Karpas-422 (cell line): ENCODE measurements around the gene SNAPC4. TPM values are rescaled to one million over a fixed set of nuclear protein-coding genes. Genes with fewer than 3 reads are reported as not detected.

Experiments used
- DNase-seq: peaks from one replicate; pipeline ENCODE4 v3.0.0-alpha.2; 2015
- H2AFZ ChIP-seq: fragments of 200-600 bp; sonication (generic); 2 replicates; pipeline ENCODE4 v1.6.1; 2014; ENCODE audit warnings: antibody characterized with exemption, low read length, mixed read lengths
- H3K27ac ChIP-seq: fragments of 200-600 bp; sonication (generic); 2 replicates; pipeline ENCODE4 v1.5.1; 2014; ENCODE audit warnings: mild to moderate bottlenecking, low read length, moderate library complexity
- H3K27me3 ChIP-seq: fragments of 200-600 bp; sonication (generic); 2 replicates; pipeline ENCODE4 v1.6.1; 2014; ENCODE audit warnings: low read length, mixed read lengths
- H3K36me3 ChIP-seq: fragments of 200-600 bp; sonication (generic); 2 replicates; pipeline ENCODE4 v1.6.1; 2014; ENCODE audit warnings: low read length, mixed read lengths; ENCODE audit not compliant: insufficient read depth
- H3K4me1 ChIP-seq: fragments of 200-600 bp; sonication (generic); 2 replicates; pipeline ENCODE4 v1.6.1; 2014; ENCODE audit warnings: mild to moderate bottlenecking, low read length, mixed read lengths
- H3K4me2 ChIP-seq: fragments of 200-600 bp; sonication (generic); 2 replicates; pipeline ENCODE4 v1.6.1; 2014; ENCODE audit warnings: low read length, low read depth, mild to moderate bottlenecking; ENCODE audit not compliant: poor library complexity, severe bottlenecking
- H3K4me3 ChIP-seq: fragments of 200-600 bp; sonication (generic); 2 replicates; pipeline ENCODE4 v1.5.1; 2014; ENCODE audit warnings: mild to moderate bottlenecking, antibody characterized with exemption, low read length, mixed read lengths
- H3K79me2 ChIP-seq: fragments of 200-600 bp; sonication (generic); 2 replicates; pipeline ENCODE4 v1.6.1; 2014; ENCODE audit warnings: mild to moderate bottlenecking, low read length, mixed read lengths
- H3K9ac ChIP-seq: fragments of 200-600 bp; sonication (generic); 2 replicates; pipeline ENCODE4 v1.6.0; 2014; ENCODE audit warnings: low read length
- H3K9me2 ChIP-seq: fragments of 200-600 bp; sonication (generic), shearing (Covaris generic); replicated peaks from 2 replicates; pipeline ENCODE4 v1.6.0; 2014; ENCODE audit warnings: mild to moderate bottlenecking, low read length, moderate library complexity; ENCODE audit not compliant: insufficient read depth
- H3K9me3 ChIP-seq: fragments of 300-700, 200-600 bp; sonication (generic); 2 replicates; pipeline ENCODE4 v1.6.1; 2014; ENCODE audit warnings: low read length, mixed read lengths
- H4K20me1 ChIP-seq: fragments of 200-600 bp; sonication (generic); 2 replicates; pipeline ENCODE4 v1.6.1; 2014; ENCODE audit warnings: mild to moderate bottlenecking, antibody characterized with exemption, low read length, low read depth; ENCODE audit not compliant: insufficient read depth
- total RNA-seq: library from RNA; depleted of rRNA; stranded (reverse); fragments of >200 nt; shearing (Covaris generic); gene quantifications from 2 replicates; pipeline ENCODE4 v1.2.3, GENCODE V29; 2014; ENCODE audit warnings: low replicate concordance

Gene SNAPC4
- total RNA-seq, 1 experiment from 2014 or later: 3.7 TPM

DNA sequence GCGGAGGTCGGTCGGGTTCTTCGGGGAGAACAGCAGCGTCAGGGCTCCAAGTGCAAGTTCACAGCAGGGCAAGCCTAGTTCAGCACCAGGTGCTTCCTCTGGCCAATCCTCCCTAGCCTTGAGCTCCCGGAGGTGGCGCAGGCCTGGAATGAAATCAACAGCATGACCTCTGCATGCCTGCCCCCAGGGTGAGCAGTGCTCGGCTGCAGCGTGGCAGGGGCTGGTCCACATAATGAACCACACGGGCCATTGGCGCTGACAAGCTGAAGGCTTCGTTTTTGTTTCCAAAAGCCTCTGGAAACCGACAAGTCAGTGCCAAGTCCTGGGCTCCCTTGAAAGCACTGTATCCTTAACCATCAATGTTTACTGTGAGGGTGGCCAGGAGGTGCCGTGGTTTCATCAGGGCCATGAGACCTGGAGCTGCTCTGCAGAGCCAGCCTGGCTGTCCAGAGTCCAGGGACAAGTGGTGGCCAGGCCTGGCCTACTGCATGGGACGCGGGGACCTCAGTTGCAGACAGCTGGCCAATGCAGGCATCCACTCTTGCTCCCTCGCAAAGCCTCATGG lies 41.8 kb upstream of the SNAPC4 start:
- Histone ChIP-seq H3K4me2 (no peak overlapping the region), H3K27me3 (no peaks in the 10 kb centered on the region), H4K20me1 (peaks cover 22% of the 10 kb centered on the region), H3K27ac (no peak overlapping the region), H3K79me2 (peaks cover 25% of the 10 kb centered on the region), H3K36me3 (no peaks in the 10 kb centered on the region), H3K4me1 (peaks cover 27% of the 10 kb centered on the region), H3K4me3 (no peak overlapping the region), H3K9me3 (no peaks in the 10 kb centered on the region), H2AFZ (no peak overlapping the region), H3K9me2 (no peaks in the 10 kb centered on the region), H3K9ac (no peak overlapping the region)
- DNase-seq: no peak

DNA sequence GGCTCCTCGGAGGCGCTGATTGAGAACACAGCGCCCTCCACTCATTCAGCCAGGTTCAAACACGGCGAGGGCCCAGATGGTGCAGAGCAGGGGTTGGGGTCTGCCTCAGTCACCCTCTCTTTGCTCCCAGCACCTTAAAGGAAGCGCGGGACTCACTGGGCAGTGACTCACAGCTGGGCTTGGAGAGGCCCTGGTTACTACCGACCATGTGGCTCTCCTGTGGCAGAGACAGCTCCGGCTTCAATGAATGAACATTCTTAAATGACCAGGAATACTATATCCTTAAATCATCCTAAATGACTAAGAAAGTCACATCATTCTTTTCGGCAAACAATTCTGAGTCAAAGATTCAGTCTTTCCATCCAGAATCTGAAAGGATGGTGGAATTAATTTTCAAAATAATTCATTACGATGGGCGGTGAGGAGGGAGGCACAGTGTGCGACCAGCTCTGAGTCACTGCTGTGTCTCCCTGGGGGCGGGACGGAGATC lies 41.3 kb upstream of the SNAPC4 start:
- H3K4me1 ChIP-seq: peaks cover 24% of the 10 kb centered on the region
- H3K4me2 ChIP-seq: no peak overlapping the region
- no peaks in the 10 kb centered on the region for H3K9me3 ChIP-seq
- DNase-seq: no peak
- no peaks in the 10 kb centered on the region for H3K27me3 ChIP-seq
- no peak overlapping the region for H3K4me3 ChIP-seq
- no peak overlapping the region for H3K27ac ChIP-seq
- no peaks in the 10 kb centered on the region for H3K9me2 ChIP-seq
- H3K9ac ChIP-seq: no peak overlapping the region
- H3K36me3 ChIP-seq: no peaks in the 10 kb centered on the region
- no peak overlapping the region for H2AFZ ChIP-seq
- peaks cover 26% of the 10 kb centered on the region for H4K20me1 ChIP-seq
- peaks cover 30% of the 10 kb centered on the region for H3K79me2 ChIP-seq

DNA sequence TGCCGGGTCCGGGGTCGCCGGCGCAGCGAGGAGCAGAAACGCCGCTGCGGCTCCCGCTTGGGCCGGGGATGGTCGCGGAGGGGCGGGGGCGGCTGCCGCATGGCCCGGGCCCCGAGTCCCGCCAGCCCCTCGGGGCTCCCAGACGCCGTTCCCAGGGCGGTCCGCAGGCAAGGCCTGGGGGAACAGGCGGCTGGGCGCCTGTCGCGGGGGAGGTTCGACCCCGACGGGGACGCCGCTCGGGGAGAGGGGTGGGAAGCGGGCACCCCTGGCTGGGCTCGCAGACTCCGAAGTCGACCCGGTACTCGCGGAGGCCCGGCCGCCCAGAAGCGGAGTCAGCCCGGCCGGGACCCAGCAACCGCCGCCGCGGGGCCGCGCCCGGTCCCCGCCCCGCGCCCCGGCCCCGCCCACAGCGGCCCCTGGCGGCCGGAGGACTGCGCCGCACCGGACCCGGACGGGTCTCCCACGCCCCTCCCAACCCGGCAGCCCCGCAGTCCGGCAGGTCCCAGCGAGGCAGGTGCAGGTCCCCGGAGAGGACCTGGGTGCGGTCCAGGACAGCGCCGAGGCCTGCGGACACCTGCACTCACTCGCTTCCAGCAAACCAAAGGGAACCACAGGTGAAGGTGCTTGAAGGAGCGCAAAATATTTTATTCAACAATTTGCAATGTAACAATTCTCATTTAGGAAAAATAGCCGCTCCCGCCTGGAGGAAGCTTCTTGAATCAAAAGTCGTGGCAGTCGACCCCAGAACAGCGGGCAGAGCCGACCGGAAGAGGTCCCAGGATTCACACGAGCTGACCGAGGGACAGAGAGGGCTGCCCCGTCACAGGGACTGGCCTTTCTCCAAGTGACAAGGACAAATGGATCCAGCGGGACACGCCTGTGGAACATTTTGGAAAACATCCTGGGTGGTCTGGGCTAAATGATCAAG lies 39.8 kb upstream of the SNAPC4 start, which contains the start of gene INPP5E:
TSS of gene INPP5E (minus strand) at position 365 of the 928 bp plus-strand sequence. CDS start 426 bp downstream, outside the sequence.
- Histone ChIP-seq H3K4me1 (peaks cover 24% of the 10 kb centered on the region), H3K9ac (peak within 1 kb of the TSS; percentile 87), H3K9me3 (no peaks in the 10 kb centered on the region), H4K20me1 (peaks cover 26% of the 10 kb centered on the region), H3K4me2 (peak within 1 kb of the TSS; percentile 82), H3K79me2 (peaks cover 44% of the 10 kb centered on the region), H3K27me3 (no peaks in the 10 kb centered on the region), H3K36me3 (no peaks in the 10 kb centered on the region), H3K27ac (peak within 1 kb of the TSS; percentile 44; the same call in 1 of the 2 replicates), H2AFZ (0 out of 2 replicates have a peak within 1 kb of the TSS, but pooled peaks have one; percentile 43), H3K9me2 (no peaks in the 10 kb centered on the region), H3K4me3 (peak within 1 kb of the TSS; percentile 80)
- DNase-seq: peak; percentile 92

DNA sequence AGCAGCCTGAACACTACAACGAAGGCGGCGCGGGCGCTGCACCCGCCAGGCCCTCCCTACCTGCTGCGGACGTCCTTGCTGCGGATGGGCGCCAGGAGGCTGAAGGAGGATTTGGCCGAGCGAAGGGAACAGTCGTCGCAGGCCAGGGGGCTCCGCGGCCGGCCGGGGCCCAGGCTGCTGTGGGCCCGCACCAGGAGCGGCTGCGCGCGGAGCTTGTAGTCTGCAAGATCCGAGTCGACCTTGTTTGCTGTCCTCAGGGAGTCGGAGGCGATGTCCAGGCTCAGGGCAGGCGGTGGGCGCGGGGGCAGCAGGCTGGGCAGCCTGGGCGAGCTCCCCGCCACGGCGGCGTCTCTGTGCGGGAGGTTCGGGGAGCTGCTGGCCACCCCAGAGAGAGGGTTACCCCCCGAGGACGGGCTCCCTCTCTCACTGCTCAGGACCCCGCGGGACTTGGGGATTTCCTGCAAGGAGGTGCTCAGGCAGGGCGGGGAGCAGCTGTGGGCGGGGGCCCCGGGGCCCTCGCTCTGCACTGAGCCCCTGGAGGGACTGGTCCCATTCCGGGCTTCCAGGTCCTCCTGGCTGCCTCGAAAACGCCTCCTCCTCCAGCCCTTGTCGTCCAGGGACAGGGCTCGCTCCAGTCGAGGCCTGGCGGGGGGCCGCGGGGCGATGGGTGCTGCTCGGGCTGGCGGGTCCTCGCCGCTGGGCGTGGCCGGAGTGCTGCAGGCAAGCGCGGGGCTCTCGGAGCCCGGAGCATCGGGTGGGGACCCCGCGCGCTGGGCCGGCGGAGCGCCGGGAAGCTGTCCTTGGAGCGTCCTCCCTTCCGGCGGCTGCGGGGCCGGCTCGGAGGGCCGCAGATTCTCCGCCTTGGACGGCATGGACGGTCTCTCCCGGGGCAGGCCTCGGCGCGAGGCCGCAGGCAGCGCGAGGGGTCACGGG lies 38.8 kb upstream of the SNAPC4 start:
- H3K27me3 ChIP-seq: no peaks in the 10 kb centered on the region
- H3K79me2 ChIP-seq: peaks cover 46% of the 10 kb centered on the region
- peak overlapping the region; percentile 82 for H3K4me2 ChIP-seq
- H3K9me2 ChIP-seq: no peaks in the 10 kb centered on the region
- peaks cover 24% of the 10 kb centered on the region for H3K4me1 ChIP-seq
- peak overlapping the region; percentile 87 for H3K9ac ChIP-seq
- H3K36me3 ChIP-seq: no peaks in the 10 kb centered on the region
- peak overlapping the region; percentile 80 for H3K4me3 ChIP-seq
- H3K9me3 ChIP-seq: no peaks in the 10 kb centered on the region
- H2AFZ ChIP-seq: 0 out of 2 replicates have a peak overlapping the region, but pooled peaks have one; percentile 43
- peaks cover 26% of the 10 kb centered on the region for H4K20me1 ChIP-seq
- H3K27ac ChIP-seq: peak overlapping the region; percentile 44; the same call in 1 of the 2 replicates
- peak; percentile 82 for DNase-seq

DNA sequence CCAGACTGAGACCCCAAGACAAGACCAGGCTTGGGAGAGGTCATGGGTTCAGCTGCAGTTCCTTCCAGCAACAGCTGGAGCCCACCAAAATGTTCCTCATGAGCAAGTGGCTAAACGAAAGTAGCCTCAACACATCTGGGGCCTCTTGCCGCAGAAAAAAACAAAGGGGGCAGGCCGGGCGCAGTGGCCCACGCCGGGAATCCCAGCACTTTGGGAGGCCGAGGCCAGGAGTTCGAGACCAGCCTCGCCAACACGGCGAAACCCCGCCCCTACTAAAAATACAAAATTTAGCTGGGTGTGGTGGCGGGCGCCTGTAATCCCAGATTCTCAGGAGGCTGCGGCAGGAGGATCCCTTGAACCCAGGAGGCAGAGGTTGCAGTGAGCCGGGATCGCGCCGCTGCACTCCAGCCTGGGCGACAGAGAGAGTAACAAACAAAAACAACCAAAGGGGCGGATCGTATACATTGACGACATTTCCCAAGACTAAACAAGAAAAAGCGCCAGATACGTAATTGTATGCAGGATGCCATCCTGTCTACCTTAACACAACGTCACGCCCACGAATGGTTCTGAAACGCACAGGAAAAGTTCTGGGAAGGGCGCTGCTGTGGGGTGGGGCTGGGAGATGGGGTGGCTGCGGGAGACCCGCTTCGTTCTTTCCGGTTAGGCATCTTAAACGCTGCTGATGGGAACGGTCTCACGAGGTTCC lies 38.0 kb upstream of the SNAPC4 start:
- H3K27ac ChIP-seq: 0 out of 2 replicates have a peak overlapping the region, but pooled peaks have one; percentile 44
- H3K27me3 ChIP-seq: no peaks in the 10 kb centered on the region
- peak overlapping the region; percentile 87 for H3K9ac ChIP-seq
- no peaks in the 10 kb centered on the region for H3K9me3 ChIP-seq
- peaks cover 26% of the 10 kb centered on the region for H4K20me1 ChIP-seq
- no peaks in the 10 kb centered on the region for H3K36me3 ChIP-seq
- no peaks in the 10 kb centered on the region for H3K9me2 ChIP-seq
- H3K4me3 ChIP-seq: peak overlapping the region; percentile 80
- H2AFZ ChIP-seq: no peak overlapping the region
- peaks cover 46% of the 10 kb centered on the region for H3K79me2 ChIP-seq
- peak overlapping the region; percentile 82 for H3K4me2 ChIP-seq
- DNase-seq: no peak
- peaks cover 24% of the 10 kb centered on the region for H3K4me1 ChIP-seq

DNA sequence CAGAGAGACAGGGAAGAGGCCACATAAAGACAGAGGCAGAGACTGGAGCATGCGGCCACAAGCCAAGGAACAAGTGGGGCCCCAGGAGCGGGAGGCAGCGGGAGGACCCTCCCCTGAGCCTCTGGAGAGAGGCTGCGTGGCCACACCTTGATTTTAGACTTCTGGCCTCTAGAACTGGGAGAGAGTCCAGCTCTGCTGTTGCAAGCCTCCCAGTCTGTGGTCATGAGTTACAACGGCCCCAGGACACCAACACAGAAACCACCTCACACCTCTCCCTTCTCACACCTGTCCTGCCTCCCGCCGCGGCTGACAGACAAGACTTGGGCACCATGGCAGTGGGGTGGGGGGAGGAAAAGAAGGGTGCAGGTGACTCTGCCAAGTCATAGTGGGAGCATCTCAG lies 37.5 kb upstream of the SNAPC4 start:
- H3K36me3 ChIP-seq: no peaks in the 10 kb centered on the region
- H3K27ac ChIP-seq: no peak overlapping the region
- H2AFZ ChIP-seq: no peak overlapping the region
- peaks cover 24% of the 10 kb centered on the region for H3K4me1 ChIP-seq
- no peaks in the 10 kb centered on the region for H3K9me3 ChIP-seq
- H3K4me3 ChIP-seq: peak overlapping the region; percentile 80
- H4K20me1 ChIP-seq: peaks cover 26% of the 10 kb centered on the region
- no peaks in the 10 kb centered on the region for H3K9me2 ChIP-seq
- H3K9ac ChIP-seq: peak overlapping the region; percentile 87
- no peak for DNase-seq
- peak overlapping the region; percentile 82 for H3K4me2 ChIP-seq
- no peaks in the 10 kb centered on the region for H3K27me3 ChIP-seq
- peaks cover 46% of the 10 kb centered on the region for H3K79me2 ChIP-seq

DNA sequence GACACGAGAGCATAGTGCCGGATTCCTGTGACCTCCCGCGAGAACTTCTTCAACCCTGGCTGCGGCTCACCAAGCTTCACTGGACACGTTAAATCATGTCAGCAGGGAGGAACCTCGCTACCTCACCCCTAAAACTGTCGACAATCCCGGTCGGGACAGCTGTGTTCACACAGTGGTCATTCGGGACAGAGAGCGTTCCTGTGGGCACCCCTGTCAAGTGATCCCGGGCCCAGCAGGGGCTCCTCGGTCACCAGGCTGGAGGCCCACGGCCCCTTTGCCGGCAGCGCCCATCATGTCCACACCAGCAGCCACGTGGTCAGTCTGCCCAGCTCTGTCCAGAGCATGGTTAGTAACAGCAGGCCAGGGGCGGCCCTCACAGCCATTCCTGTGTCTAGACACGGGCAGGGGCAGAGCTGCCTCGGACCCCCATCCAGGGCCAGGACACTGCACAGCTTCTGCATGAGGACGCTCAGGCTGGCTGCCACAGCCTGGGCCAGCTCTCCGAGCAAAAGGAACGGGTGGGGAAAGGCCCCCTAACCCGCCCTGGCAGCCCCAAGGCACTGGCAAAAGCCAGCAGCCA lies 36.2 kb upstream of the SNAPC4 start:
- H3K4me2 ChIP-seq: no peak overlapping the region
- no peaks in the 10 kb centered on the region for H3K9me3 ChIP-seq
- H3K79me2 ChIP-seq: peaks cover 46% of the 10 kb centered on the region
- no peak overlapping the region for H3K27ac ChIP-seq
- H3K9me2 ChIP-seq: no peaks in the 10 kb centered on the region
- no peaks in the 10 kb centered on the region for H3K27me3 ChIP-seq
- no peaks in the 10 kb centered on the region for H3K36me3 ChIP-seq
- peaks cover 24% of the 10 kb centered on the region for H3K4me1 ChIP-seq
- H2AFZ ChIP-seq: no peak overlapping the region
- no peak for DNase-seq
- H3K4me3 ChIP-seq: no peak overlapping the region
- no peak overlapping the region for H3K9ac ChIP-seq
- peaks cover 26% of the 10 kb centered on the region for H4K20me1 ChIP-seq
